NCI-H2196 treated with DMSO at 0.1 percent for 48 hours (cell line): ENCODE results near the gene NAGLU.

Experiments used
- DNase-seq: peaks from one replicate; lab custom pipeline; 2025; ENCODE audit not compliant: unreplicated experiment; lab: John Stamatoyannopoulos, UW

NAGLU gene

DNA sequence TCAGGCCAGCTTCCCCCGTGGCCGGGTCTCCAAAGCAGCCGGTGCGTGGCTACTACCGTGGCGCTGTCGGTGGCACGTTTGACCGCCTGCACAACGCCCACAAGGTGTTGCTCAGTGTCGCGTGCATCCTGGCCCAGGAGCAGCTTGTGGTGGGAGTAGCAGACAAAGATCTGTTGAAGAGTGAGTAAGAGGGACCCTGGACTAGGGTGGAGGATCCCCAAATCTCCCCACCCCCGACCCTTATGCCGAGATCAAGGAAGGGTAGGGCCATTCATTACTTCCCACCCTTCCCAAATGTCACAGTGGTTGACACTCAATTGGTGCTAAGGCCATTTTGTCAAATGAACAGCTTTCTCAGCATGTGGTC is 27.1 kb downstream of the NAGLU start:
- DNase-seq = no peak

GRCh38 chr17:42563543-42563942 is 27.5 kb downstream of the NAGLU start:
- DNase-seq = no peak

GRCh38 chr17:42563950-42564349 is 27.9 kb downstream of the NAGLU start:
- no peak for DNase-seq

GRCh38 chr17:42564815-42565522 is 28.9 kb downstream of the NAGLU start:
- no peak for DNase-seq

DNA sequence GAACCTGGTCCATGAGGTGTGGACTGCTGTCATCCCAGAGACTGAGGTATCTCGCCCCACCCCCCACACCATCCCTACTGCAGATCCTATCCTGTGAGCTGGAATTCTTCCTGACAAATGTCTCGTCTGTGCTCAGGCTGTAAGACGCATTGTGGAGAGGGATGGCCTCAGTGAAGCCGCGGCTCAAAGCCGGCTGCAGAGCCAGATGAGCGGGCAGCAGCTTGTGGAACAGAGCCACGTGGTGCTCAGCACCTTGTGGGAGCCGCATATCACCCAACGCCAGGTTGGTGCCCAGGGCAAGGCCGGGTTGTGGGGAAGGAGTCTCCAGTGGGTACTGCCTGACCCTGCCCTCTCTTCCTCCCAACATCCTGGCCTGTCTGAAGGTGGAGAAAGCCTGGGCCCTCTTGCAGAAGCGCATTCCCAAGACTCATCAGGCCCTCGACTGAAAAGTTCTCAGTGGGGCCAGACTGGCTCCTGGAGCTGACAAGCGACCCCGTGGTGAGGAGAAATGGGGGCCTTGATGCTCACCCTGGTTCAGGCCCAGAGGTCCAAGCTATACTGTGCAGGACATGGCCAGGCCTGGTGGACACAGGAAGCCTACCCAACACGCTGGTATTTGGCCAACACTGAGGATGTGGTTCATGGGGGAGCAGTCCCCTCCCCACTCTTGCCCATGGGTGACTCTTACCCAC is 29.6 kb downstream of the NAGLU start:
- DNase-seq = no peak

DNA sequence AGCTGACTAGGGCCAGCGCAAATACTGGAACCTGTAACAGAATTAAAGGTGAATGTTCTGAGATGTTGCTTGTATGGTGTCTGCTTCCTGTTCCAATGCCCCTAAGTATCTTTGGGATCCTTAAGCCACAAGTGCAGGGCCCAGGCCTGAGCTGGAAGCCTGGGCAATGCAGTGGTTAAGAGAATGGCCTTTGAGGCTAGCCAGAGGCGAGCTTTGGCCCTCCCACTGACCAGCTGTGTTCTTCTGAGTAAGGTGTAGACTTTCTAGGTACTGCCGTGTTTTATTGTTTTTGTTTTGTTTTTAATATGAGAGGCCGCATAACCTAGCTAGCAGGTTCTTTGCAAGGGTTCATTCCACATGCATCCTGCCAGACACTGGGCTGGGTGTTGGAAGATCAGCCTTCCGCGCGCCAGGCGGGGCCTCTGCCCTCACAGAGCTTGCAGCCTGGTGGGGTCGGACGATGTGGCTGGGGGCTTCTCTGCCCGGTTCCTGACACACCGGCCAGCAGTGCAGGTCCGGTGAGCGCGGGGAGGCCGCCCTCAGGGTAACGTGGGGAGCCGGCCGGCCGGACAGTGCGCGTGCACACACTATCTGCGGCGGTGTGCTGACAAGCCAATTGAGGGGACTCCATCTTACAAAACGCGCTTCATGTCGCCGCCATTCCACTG is 30.3 kb downstream of the NAGLU start:
- DNase-seq = no peak

GRCh38 chr17:42566883-42567573 is 31.0 kb downstream of the NAGLU start, which contains the start of gene MLX:
TSS of gene MLX (plus strand) at chr17:42567100. CDS start at chr17:42567125, 25 bp downstream.
- peak; percentile 71 for DNase-seq

- no peak for DNase-seq
These were observed 32.5 kb downstream of the NAGLU start for GRCh38 chr17:42568341-42569111.

DNA sequence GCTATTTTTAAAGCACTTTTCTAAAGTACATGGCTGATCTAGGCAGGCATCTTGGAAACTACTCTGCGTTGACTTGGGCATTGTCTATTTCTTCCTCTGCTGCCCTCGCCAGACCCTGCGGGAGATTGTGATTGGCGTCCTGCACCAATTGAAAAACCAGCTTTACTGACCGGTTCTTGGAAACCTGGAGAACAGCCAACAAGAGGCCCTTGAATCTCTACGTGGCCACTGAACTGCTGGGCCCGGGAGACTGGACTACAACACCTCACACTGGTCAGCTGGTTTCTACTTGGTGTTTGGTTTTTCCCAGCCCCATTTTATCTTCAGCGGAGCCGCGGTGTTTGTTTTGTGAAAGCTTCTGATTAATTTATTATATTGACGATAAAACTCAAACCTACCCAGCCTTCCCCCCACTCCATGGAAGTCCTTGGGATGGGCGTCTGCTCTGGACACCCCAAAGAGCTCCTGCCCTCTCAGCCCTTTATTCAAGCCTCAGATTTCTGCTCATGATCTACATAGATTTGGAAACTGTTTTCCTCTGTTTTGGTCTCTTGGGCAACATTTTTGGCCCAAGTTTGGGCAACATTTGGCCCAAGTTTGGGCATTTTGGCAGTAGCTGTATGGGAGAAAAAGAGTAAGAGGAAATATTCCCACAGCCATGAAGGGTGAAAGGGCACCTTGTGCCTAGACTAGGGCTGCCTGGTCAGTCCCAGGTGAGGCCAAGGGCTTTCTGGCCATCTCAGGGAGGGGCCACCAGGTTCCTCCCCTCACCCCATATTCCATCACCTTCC is 35.6 kb downstream of the NAGLU start:
- DNase-seq = no peak

GRCh38 chr17:42573095-42573494 is 37.1 kb downstream of the NAGLU start:
- no peak for DNase-seq

DNA sequence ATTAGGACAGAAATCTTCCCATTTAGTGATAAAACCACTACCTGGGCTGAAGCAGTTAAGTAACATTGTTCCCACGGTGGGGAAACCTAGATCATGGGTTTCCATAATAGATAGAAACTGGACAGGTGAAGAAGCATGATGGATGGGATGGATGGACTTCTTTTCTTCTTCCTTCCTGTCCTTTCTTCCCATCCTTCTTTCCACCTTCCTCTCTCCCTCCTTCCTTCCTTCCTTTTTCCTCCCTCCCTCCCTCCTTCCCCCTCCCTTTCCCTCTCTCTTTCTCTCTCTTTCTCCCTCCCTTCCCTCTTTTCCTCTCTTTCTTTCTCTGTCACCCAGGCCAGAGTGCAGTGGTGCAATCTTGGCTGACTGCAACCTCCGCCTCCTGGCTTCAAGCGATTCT is 38.4 kb downstream of the NAGLU start:
- no peak for DNase-seq

DNA sequence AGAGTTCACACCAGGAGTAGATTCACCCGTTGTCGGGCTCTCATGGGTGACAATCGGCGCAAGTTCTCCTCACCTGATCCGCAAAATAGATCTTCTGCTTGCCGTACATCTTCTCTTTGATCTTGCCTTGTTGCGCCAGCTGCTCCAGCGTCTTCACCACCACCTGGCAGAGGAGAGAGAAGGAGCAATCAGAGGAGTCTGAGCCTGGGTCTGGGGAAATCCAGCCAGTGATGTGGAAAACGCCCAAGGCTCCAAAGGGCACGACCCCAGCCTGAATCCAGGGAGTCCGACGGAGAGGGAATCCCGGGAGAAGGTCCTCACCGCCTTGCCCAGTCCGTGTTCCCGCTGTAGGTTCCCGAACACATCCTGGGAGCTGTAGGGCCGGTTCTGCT is 41.1 kb downstream of the NAGLU start:
- no peak for DNase-seq

- peak; percentile 68 for DNase-seq
These were observed 41.7 kb downstream of the NAGLU start, which contains the start of gene PSMC3IP for GRCh38 chr17:42577532-42578281. TSS of gene PSMC3IP (minus strand) at chr17:42577729. CDS start at chr17:42577686, 43 bp downstream.

DNA sequence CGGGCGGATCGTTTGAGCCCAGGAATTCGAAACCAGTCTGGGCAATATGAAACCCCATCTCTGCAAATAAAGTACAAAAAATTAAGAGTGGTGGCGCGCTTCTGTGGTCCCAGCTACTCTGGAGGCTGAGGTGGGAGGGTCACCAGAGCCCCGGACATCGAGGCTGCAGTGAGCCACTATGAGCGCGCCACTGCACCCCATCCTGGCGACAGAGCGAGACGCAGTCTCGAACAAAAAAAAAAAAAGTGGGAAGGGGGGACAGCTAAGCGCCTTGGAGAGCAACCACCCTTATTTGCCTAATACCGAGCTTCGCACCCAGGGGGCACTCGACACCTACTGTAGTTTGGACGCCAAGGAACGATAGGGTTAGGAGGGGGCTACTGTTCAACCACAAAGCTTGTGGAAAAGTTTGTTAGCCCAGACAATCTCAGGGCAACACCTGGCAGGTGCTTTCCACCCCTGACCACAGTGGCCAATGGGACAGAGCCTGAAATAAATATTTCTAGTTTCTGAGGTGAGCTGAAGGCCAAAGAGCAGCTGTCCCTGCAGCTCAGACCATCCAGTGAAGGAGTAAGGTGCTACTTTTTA is 42.3 kb downstream of the NAGLU start:
- peak; percentile 34 for DNase-seq

DNA sequence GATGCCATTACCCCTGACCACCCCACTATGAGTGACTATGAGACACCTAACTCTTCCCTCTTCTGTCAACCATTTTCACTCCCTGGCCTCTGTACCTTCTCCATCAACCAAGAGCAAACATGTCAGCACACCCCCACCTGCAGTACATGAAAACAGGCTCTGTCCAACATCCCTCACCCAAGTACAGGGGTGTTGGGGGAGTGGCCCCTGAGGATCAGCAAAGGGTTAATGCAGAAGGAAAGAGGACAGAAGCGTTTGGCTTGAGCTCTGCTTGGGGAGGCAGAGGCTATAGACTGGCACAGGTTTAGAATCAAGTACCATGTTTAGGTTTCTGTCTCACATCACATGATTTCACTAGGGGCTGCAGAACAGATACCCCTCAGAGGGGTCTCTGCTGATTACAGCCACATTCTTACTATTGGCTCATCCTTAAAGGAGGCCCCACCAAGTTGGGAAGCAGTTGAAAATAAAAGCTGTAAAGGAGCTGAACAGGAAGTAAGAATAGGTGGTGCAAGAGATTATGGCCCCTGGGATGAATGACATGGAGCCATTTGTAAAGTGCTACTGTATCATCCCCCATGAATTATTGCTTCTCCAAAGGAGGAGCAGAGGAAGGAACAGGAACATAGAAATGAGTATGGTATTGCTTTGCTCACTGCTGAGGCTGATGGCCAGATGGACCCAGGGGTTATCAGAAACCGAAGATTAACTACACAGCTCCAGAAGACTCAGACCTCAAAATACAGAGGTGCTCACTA is 43.9 kb downstream of the NAGLU start:
- no peak for DNase-seq

DNA sequence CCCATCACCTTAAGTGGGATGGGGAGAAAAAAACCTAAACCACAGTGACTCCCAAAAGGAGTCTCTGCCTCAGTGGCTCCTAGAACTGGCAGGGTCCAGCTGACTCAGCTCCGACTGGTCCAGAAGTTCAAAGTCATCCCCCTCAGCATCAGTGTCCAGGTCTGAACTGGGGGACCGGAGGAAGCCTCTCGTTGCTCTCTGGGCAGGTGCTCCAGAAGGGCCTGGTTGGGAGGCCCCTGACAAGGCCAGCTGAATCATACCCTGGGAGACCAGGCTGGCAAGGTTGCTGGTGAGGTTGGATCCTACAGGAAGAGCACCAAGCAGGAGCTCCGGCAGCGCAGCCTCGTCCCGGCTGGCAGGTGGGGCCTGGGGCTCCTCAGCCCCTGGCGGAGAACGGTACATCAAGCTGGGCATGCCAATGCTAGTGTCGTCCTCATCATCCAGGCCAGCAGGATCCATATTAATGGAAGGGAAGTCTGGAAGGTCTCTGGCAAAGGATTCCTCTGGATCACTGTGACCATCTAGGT is 45.8 kb downstream of the NAGLU start:
- DNase-seq = no peak

GRCh38 chr17:42584880-42585279 is 48.8 kb downstream of the NAGLU start:
- no peak for DNase-seq

DNA sequence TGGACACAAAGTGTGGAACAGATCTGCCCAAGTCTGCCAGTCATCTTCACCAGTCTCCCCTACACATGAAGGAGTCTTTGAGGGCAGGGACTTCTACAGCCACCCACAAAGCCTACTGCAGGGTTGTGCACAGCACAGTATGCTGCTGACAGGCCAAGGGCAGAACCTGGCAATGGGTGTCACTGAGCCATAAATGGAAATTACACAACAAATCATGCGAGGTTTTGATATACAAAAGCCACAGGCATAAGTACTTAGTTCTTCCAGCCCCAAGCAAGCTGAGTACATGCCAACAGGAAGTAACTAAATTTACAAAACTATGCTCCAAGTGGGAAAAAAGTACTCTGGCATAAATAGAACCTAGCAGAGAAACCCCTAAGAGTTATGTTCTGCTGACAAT is 49.3 kb downstream of the NAGLU start:
- no peak for DNase-seq
